HG02840 (cell line): ENCODE results near the gene GH1.
"Not testable (repeated sequence)": the region's sequence is repeated elsewhere in the genome, so short reads cannot be mapped to it uniquely, and the experiment has no call there.

ENCODE experiments used
- ATAC-seq: cut with Tn5 transposase; IDR thresholded peaks from one replicate; pipeline ENCODE4 v1.9.1; 2021; ENCODE audit warnings: mild to moderate bottlenecking, moderate library complexity, moderate number of reproducible peaks; ENCODE audit not compliant: unreplicated experiment, low FRiP score

GH1 gene

DNA sequence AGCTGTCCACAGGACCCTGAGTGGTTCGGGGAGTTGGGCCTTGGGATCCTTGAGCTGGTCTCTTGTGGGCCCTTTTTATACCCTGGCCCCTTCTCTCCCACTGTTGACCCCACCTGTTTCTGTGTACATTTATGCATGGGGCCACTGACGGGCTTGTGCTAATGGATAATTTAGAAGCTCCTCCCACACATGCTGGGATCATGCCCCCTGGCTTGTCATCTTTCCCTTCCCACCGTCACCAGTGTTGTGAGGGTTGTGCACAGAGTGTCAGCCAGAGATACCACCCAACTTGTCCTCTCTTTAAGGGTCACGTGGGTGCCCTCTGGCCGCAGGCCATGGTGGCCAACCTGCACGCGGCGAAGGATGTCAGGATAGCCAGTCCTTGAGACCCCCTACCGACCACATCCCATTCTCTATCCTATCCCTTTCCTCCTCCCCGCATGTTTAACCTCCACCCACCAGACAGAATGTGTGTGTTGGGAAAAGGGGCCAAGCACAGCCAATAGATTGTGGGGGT, at the start of gene GH1:
TSS of gene GH1 (minus strand) at position 51 of the 517 bp plus-strand sequence. CDS start 63 bp downstream, outside the sequence.
- ATAC-seq: not testable (repeated sequence)

DNA sequence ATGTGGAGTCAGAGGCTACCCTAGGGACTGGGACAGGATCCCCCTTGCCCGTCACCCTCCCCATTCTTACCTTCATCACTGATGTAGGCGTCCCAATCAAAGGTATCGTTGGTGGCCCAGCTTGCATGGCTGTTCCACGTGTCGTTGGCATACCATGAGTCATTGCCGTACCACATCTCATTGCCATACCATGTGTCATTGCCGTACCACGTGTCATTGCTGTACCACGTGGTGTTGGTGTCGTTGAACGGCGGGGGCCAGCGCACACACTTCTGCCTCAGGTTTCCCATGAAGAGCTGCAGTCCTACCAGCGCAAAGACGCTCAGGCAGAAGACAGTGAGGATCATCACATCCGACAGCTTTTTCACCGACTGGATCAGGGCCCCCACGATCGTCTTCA, 49.3 kb upstream of the GH1 start:
- ATAC-seq: no peak

DNA sequence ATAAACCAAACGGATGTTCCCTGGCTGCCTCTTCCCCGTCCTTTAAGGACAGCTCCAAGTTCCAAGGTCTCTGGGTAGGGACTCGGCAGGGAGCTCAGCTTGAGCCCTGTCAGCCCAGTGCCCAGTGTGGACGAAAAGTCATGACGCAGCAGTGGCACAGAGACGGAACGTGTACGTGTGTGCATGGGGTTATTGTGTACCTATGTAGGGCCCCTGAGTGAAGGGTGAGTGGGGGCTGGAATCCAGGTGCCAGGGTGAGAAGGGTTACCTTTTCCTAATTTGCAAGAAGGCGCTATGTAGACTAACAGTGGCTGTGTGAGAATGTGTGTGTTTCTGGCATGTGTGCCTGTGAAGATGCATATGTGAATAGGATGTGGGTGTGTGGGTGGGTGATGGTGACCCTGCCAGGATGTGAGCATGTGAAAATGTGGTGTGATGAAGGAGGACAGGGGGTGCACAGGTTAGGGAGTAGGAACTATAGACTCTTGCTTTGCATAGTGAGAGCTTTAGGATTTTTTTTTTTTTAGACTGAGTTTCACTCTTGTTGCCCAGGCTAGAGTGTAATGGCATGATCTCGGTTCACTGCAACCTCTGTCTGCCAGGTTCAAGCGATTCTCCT, 48.1 kb upstream of the GH1 start:
- ATAC-seq: no peak

DNA sequence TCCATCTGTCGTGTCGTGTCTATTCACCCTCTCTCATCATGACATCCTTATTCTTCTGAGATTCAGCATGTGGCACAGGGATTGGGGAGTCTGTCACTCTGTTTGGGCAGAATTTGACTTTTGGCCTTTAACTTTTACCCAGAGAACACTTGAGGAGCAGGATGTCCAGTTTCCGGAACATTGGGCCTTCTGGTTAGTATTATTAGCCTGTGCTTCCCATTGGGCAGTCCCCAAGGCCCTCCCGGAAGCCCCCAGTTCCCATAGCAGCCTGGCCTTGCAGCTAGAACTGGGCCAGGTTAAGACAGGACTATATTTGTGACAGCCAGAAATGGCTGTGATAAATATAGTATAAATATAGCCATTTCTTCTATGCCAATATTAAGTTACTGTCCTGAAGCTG, 44.5 kb upstream of the GH1 start:
- no peak for ATAC-seq

DNA sequence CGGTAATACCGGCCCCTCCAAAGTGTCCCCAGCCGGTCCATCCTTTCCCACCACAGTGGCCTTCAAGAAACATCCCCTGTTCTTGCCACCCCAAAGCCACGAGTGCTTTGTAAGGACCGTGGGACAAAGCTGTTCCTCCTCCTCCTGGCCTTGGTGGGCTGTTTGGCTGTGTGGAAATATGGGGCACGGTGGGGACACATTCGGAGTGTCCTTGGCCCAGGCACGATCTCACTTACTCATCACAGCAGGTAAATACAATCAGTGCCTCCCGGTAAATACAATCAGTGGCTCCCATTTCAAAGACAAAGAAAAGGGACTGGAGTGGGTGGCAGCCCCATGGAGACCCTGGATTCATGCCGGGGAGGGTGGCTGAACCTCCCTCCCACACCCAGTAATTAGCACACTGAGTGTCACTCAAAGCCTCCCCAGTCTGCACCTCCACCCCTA, 43.7 kb upstream of the GH1 start:
- no peak for ATAC-seq

DNA sequence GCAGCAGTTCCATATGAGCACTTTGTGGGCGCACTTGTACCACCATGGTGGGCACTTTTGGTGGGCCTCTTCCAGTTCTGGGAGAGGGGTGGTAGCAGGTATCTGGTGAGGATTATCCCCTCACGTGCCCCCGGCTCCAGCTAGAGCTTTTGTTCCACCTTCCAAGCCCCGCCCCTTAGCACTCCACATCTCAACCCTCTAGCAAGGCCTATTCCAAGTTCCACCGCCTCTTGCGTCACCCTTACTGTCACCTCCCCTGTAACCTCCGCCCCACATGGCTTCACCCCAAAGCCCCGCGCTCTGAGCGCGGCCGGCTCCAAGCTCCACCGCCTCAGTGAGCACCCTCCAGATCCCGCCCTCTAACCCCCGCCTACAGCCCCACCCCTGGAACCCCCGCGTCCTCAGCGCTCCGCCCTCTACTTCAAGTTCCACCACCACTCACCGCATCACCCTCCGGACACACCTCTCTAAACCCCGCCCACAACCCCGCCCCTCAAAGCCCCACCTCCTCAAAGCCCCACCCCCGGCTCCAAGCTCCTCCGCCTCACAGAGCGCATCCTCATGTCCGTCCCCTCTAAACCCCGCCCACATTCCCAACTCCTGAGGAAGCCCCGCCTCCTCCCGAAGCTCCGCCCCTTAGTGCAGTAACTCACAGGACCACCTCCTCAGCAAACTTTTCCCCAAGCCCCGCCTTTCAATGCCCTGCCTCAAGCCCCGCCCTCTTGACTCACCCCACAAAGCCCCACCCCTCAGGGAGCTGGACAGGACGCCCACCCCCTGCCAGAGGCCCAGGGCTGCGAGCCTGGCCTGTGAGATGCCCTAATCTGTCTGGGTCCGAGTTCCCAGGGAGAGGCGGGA, 42.9 kb upstream of the GH1 start:
- ATAC-seq: no peak

DNA sequence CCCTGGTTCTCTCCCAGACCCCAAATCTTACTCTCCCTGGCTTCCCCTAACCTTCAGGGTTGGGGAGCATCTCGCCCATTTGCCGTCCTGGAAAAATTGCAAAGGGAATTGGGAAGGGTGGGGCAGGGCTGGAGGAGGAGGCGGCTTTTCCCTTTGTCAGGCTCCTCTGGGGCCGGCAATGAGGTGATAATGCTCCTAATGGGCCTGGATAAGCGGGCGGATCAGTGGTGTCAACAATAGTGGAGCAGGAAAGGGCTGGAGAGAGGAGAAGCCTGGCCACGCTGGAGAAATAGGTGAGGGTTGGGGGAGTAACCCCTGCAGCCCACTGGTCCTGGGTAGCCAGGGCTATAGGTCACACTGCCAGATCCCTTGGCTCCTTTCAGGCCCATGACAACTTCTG, 41.8 kb upstream of the GH1 start:
- ATAC-seq: no peak

DNA sequence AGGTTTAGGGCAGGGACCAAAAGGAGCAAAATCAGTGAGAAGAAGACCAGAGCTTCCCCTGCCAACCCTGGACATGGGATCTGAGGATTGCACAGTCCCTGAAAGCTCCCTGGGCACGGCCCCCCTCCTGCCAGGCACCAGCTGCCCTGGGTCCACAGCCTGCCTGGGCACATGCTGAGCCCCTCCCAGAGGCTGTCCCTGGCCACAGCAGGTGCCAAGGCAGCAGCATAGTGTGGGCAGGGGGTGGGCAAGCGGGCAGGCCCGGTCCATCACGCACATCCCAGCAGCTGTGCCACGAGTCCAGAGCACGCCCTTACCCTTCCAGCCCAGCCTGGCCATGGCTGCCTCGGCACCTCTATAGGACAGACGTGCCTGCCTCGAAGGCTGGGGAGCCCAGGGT, 41.4 kb upstream of the GH1 start:
- ATAC-seq: no peak

DNA sequence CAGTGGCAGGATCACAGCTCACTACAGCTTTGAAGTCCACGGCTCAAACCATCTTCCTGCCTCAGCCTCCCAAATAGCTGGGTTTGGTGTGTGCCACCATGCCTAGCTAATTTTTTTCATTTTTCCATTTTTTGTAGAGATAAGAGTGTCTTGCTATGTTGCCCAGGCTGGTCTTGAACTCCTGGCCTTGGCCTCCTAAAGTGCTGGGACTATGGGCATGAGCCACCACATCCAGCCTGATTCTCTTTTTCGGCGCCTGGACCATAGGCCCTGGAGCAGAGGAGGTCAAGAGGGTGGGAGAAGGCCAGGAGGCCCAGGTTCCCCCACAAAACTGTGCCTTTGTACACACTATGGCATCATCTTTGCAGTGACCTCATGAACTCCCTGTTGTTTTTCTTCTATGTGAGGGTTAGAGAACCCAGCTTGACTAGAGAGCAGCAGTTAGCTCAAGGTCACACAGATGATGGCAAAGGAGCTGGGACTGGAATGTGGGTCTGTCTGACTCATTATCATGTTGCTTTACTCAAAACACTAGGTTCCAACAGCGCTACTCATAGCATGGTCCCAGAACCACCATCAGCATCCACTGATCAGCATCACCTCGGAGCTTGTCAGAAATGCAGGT, 37.8 kb upstream of the GH1 start:
- ATAC-seq: no peak

DNA sequence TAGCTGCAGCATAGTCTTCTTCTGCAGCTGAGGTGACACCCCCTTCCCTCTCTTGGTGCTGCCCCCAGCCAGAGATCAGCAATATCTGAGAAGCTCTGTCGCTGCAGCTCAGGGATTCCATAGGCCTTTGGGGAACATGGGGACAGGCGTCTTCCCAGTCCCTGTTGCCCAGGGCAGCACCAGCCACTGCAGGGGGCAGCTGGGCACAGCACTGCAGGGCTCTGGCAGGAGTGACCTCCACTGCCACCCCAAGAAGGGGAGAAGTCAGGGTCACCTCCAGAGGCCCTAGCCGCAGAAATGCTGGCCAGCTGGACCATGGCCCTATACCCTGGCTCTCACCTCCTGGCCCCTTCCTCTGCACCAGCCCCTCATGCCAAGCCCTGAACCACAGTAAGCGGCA, 37.2 kb upstream of the GH1 start:
- no peak for ATAC-seq

DNA sequence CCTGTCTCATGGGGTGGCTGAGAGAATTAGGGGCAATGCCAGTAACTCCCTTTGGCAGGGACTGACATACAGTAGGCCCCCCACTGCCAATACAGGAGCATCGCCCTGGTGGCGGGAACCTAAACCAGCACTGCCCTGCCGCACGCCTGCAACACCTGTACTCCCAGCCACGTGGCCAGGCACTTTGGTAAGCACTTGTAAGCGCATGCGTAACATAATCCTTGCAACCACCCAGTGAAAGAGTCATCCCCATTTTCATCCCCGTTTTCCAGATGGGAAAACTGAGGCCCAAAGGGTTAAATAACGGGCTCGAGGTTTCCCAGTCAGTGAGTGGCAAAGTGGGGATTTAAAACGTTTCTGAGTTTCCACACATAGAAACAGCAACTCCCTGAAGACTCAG, 36.6 kb upstream of the GH1 start:
- no peak for ATAC-seq

DNA sequence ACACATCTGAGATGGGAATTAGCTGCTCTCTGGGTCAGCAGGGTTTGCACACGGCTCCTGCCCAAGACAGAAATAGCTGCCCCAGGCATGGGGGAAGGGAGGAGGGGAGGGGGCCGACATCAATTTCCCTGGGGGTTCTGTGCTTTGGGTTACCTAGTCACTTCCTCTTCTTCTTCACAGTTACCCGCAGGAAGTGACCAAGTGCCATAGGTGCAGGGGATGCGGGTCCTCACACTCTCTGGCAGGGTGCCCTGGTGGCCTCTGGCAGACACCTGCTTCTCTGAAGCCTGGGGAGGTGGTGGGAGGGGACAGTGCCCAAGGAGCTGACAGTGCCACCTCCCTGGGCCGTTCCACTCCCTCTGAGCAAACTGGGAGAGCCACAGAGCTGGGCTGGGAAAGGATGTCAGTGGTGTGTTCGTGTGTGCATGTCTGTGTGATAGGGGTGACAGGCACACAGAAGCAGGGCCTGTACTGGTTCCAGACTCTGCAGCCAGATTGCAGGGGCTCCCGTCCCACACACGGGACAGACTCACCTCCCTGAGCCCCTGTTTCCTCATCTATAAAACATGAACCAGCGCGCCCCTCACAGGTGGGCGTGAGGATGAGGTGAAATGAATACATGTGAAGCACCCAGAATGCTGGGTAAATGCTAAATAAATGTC, 35.9 kb upstream of the GH1 start:
- ATAC-seq: no peak

DNA sequence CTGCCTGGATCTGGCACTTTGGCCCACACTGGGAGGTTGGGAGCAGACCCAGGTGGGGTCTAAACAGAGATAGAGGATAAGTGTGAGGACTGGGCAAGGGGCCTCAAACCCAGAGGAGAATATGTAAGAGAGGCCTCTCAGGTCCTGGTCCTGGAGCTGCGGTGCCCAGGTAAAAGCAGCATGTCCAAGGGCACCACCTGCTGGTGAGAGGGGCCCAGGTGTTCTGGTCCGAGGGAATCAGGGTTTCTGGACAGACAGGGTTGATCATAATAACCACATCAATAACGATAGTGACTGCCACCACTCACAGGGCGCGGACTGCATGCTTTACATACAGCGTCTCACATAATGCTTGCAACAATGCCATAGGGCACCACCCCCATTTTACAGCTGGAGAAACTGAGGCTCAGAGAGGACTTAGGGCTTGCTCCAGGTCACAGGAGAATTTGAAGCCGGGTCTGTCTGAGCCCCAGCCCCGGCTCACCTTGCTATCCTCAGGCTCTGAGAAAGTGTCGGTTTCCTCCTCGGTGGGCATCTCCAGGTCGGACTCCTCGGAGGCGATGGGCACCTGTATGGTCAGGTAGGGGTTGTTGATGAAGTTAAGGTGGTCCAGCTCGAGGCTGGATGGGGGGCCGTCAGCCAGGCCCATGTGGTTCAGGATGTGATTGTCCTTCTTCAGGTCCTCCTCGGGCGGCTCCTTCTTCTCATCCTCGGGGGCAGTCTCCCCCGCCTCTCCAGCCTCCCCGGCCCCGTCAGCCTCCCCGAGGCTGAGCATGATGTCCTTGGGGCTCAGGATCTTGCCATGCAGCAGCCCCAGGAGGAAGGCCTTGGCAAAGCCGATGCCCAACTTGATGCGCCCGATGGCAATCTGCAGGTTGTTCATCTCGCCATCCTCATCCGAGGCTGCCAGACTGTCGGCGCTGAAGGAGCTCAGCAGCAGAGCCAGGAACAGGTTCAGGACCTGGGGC, 32.6 kb upstream of the GH1 start:
- ATAC-seq: no peak

DNA sequence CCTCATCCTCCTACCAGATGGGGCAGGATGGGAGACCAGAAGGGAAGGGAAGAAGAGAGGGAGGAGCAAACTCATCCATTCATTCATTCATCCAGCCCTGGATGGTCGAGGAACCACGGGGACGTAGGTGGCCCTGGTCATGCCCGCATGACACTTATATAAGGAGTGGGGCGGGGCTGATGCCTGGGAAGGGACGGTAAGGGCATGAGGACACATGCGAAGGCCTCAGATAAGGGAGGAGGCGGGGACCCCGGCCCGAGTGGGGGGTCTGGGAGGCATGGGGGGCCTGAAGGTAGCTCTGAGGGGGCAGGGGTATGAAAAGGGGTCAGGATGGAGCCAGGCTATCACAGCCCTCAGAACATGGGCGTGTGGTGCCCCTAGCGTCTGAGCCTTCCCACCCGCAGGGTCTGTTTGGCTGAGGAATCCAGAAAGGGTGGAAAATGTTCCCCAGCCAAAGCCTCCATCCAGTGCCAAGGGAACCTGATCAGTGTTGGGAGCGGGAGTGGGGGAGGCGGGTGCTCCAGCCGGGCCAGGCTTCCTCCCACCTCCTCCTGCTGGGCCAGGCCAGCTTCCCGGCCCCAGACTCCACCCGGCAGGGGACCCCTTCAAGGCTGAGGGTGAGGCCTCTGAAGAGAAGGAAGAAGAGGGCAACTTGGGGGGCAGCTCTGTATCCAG, 31.1 kb upstream of the GH1 start:
- ATAC-seq: no peak

DNA sequence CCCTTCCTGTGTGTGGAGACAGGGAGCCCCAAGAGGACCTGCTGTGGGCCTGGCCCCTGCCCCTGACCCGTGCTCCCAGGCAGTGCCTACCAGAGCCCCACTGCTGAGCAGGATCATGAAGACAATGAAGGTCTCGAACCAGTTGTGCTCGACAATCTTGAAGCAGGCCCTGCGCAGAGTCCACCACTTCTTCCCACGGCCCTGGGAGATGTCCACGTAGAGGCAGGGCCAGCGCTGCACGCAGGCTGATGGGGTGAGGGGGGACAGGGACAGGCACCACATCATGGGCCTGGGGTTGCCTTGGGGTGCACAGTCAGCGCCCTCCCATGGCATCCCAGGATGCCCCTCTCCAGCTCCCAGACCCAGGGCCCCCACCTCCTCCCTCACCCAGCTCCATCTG, 29.9 kb upstream of the GH1 start:
- ATAC-seq: no peak

DNA sequence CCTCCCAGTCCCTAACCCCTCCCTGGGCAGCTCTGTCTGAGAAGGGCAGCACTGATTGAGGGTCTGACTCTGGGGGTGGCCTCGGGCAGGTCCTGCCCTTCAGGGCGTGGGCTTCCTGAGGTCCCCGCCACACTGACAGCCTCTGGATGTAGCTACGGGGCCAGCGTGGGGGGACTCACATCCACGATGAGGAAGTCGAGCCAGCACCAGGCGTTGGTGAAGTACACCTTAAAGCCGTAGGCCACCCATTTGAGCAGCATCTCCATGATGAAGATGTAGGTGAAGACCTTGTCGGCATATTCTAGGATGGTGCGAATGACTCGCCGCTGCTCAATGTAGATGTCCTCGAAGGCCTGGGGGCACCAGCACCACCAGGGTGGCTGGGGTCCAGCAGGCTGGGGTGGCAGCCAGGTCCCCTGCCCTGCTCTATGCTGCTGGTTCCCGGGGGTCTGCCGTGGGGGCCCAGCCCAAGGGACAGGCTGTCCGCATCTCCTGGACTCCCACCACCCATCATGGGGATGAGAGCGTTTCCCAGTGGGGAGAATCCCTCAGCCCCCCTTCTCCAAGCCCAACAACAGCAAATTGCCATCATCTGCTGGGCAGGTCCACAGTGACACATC, 29.2 kb upstream of the GH1 start:
- ATAC-seq: no peak

DNA sequence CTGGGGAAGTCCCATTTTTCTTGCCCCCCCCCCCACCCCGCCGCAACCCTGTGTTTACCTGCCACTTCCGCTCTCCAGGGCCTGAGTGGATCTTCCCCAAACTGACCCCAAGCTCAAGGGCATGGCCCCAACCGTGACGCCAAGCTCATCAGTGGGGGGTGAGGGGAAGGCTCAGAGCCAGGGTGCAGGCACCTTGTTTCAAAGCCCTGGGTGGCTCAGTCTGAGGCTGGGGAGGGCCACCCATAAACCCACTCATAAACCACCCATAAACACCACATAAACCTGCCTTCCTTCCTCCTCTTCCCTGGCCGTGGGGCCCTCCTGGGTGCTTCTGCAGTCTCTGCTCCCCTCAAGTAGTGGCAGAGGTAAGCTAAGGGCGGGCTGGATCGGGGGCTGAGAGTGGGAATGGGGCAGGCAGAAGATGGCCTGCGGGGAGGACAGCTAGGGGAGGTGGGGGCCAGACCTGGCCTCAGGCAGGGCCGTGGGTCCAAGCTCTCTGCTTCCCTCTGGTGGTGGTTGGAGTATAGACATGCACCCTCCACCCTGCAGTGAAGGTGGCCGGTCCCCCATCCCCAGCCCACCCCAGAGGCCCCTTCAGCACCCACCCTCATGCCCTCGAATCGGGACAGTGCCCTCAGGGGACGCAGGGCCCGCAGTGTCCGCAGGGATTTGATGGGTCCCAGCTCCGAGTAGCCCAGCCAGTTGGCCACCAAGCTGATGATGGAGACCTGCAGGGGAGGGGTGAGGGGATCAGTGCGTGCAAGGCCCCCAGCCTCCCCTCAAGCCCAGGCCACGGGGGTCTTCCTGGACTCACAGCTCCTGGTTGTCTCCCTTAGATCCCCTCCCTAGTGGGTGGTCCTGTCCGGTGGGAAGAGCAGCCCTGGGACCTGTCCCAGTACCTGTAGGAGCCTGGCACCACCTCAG, 28.1 kb upstream of the GH1 start:
- peak; percentile 60 for ATAC-seq
